Uterus (tissue), 2 donors: ENCODE measurements around the gene INPP5F.

Source experiments
- POLR2A ChIP-seq, 2 donors: fragments of 450-650 bp; IDR thresholded peaks; one replicate each; pipeline ENCODE4 v1.6.1; 2016; ENCODE audit warnings: antibody characterized with exemption in 2 of 2, mild to moderate bottlenecking in 1 of 2, moderate library complexity in 1 of 2
- TF ChIP-seq, protein P1 (sequence below), 4 experiments: fragments of 200-600 bp in 2 of 4; fragments of 450-650 bp in 2 of 4; sonication (generic) in 2 of 4; IDR thresholded peaks; one replicate each; pipeline ENCODE4 v1.5.1; 2016 to 2019; ENCODE audit warnings: antibody characterized with exemption in 4 of 4, mild to moderate bottlenecking in 2 of 4, moderate library complexity in 1 of 4

DNA sequence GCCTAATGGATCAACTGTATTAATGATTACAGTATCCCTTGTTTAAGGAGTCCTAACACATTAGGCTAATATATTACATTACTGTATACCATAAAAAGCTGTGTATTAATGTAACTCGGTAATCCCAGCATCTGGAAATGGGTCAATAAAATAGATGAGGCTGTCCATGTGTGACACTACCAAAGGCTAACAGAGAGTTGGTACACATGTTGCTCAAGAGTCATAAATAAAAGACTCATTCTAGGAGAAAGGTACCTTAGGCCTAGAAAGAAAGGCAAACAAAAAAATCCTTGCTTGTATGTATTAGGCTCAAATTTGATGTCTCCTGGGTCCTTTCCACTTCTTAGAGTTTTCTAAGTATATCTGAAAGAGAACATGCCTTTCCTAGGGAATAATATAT is 132.2 kb downstream of the INPP5F start:
- TF ChIP-seq, protein P1, sequence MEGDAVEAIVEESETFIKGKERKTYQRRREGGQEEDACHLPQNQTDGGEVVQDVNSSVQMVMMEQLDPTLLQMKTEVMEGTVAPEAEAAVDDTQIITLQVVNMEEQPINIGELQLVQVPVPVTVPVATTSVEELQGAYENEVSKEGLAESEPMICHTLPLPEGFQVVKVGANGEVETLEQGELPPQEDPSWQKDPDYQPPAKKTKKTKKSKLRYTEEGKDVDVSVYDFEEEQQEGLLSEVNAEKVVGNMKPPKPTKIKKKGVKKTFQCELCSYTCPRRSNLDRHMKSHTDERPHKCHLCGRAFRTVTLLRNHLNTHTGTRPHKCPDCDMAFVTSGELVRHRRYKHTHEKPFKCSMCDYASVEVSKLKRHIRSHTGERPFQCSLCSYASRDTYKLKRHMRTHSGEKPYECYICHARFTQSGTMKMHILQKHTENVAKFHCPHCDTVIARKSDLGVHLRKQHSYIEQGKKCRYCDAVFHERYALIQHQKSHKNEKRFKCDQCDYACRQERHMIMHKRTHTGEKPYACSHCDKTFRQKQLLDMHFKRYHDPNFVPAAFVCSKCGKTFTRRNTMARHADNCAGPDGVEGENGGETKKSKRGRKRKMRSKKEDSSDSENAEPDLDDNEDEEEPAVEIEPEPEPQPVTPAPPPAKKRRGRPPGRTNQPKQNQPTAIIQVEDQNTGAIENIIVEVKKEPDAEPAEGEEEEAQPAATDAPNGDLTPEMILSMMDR (IDR thresholded peaks at IDR 0.05) = no peak
- TF ChIP-seq POLR2A (IDR thresholded peaks at IDR 0.05) = no peak
